Neutrophil (primary cell): ENCODE data around the gene TOX2.

Experiments used
- H3K27ac ChIP-seq: fragments of 200-600 bp; sonication (generic); 2 replicates; pipeline ENCODE4 v1.5.1; 2016; ENCODE audit warnings: mild to moderate bottlenecking, moderate library complexity
- H3K27me3 ChIP-seq: fragments of 200-600 bp; sonication (generic); 2 replicates; pipeline ENCODE4 v1.6.0; 2016; ENCODE audit warnings: mild to moderate bottlenecking
- H3K36me3 ChIP-seq: fragments of 200-600 bp; sonication (generic); 2 replicates; pipeline ENCODE4 v1.5.1; 2017
- H3K4me1 ChIP-seq, 2 experiments: fragments of 200-600 bp in 1 of 2; sonication (generic) in 1 of 2; 1 replicate in 1 of 2; 2 replicates in 1 of 2; pipeline versions ENCODE4 v1.5.1 to v1.6.1; 2013 to 2016; ENCODE audit warnings: low read depth in 1 of 2, low read length in 1 of 2, mild to moderate bottlenecking in 1 of 2, moderate library complexity in 1 of 2; ENCODE audit not compliant: control insufficient read depth in 1 of 2, insufficient read depth in 1 of 2
- H3K4me3 ChIP-seq, 2 experiments: fragments of 200-600 bp in 1 of 2; sonication (generic) in 1 of 2; 1 replicate in 1 of 2; 2 replicates in 1 of 2; pipeline ENCODE4 v1.5.1; 2013 to 2016; ENCODE audit warnings: low read depth in 1 of 2, low read length in 1 of 2, mild to moderate bottlenecking in 1 of 2, moderate library complexity in 1 of 2
- H3K9me3 ChIP-seq: fragments of 200-600 bp; sonication (generic); 2 replicates; pipeline ENCODE4 v1.5.1; 2016
- CTCF ChIP-seq: fragments of 200-600 bp; sonication (generic); IDR thresholded peaks from 2 replicates; pipeline ENCODE4 v1.5.1; 2016; ENCODE audit warnings: antibody characterized with exemption

Gene TOX2

GRCh38 chr20:43894491-43894890, 20.2 kb upstream of the TOX2 start:
- Histone ChIP-seq H3K4me3 (no peak overlapping the region), H3K9me3 (no peaks in the 10 kb centered on the region), H3K4me1 (no peaks in the 10 kb centered on the region), H3K27me3 (peaks cover 37% of the 10 kb centered on the region), H3K27ac (no peak overlapping the region), H3K36me3 (no peaks in the 10 kb centered on the region)
- no peak for TF ChIP-seq CTCF

GRCh38 chr20:43895235-43895634, 19.4 kb upstream of the TOX2 start:
- Histone ChIP-seq H3K4me3 (no peak overlapping the region), H3K27ac (no peak overlapping the region), H3K4me1 (no peaks in the 10 kb centered on the region), H3K9me3 (no peaks in the 10 kb centered on the region), H3K36me3 (no peaks in the 10 kb centered on the region), H3K27me3 (peaks cover 44% of the 10 kb centered on the region)
- TF ChIP-seq CTCF, result no peak

- H3K27ac ChIP-seq, result no peak overlapping the region
- H3K4me1 ChIP-seq, result no peaks in the 10 kb centered on the region
- H3K36me3 ChIP-seq, result no peaks in the 10 kb centered on the region
- TF ChIP-seq CTCF, result no peak
- H3K9me3 ChIP-seq, result no peaks in the 10 kb centered on the region
- H3K27me3 ChIP-seq, result peaks cover 58% of the 10 kb centered on the region
- no peak overlapping the region for H3K4me3 ChIP-seq
Observed at GRCh38 chr20:43899274-43900120, 15.2 kb upstream of the TOX2 start.

GRCh38 chr20:43900121-43900466, 14.6 kb upstream of the TOX2 start:
- Histone ChIP-seq H3K4me1 (no peaks in the 10 kb centered on the region), H3K36me3 (no peaks in the 10 kb centered on the region), H3K27me3 (peaks cover 57% of the 10 kb centered on the region), H3K27ac (no peak overlapping the region), H3K4me3 (no peak overlapping the region), H3K9me3 (no peaks in the 10 kb centered on the region)
- TF ChIP-seq CTCF, result no peak

- Histone ChIP-seq H3K4me3 (no peak overlapping the region), H3K4me1 (no peaks in the 10 kb centered on the region), H3K9me3 (no peaks in the 10 kb centered on the region), H3K27me3 (peaks cover 59% of the 10 kb centered on the region), H3K27ac (no peak overlapping the region), H3K36me3 (no peaks in the 10 kb centered on the region)
- no peak for TF ChIP-seq CTCF
Observed at GRCh38 chr20:43900496-43900895, 14.2 kb upstream of the TOX2 start.
